ENCODE data around the gene PSMA5. TPM values are rescaled to one million over a fixed set of nuclear protein-coding genes. Genes with fewer than 3 reads are reported as not detected.

PSMA5 gene
- total RNA-seq, 1 experiment from 2014 or later: 169 TPM

- H3K27me3 ChIP-seq (ENCODE audit: insufficient read depth, low read length): no peaks in the 10 kb centered on the region
- H3K4me1 ChIP-seq (ENCODE audit: control insufficient read depth in 1 of 2, insufficient read depth in 2 of 2, low read length in 2 of 2): peaks cover 0 to 11% of the 10 kb centered on the region in 2 experiments; a peak in 2 of 4 replicates
- intact Hi-C loops (cut with micrococcal nuclease): no loop called here
- ChIA-PET RAD21 (ENCODE audit: low non-redundant PET in 1 of 2, low total read pairs in 2 of 2, uncharacterized antibody in 2 of 2, unreplicated experiment in 2 of 2) (no interaction called here), POLR2A (no interaction called here), CTCF (no interaction called here)
- TF ChIP-seq FOSL1 (IDR thresholded peaks at IDR 0.05; ENCODE audit: low read depth) (no peak), SRF (IDR thresholded peaks at IDR 0.05; ENCODE audit: low read depth) (no peak), EZH2phosphoT487 (IDR thresholded peaks at IDR 0.05; ENCODE audit: borderline replicate concordance) (no peak), POLR2A (IDR thresholded peaks at IDR 0.05; ENCODE audit: borderline replicate concordance, extremely low read depth, insufficient read depth, insufficient read length) (no peak), CBX3 (IDR thresholded peaks at IDR 0.05; ENCODE audit: low read depth) (no peak), SIN3A (IDR thresholded peaks at IDR 0.05; ENCODE audit: low read depth) (no peak), POLR2AphosphoS5 (IDR thresholded peaks at IDR 0.05; ENCODE audit: low read depth, low read length) (no peak), CTCF (IDR thresholded peaks at IDR 0.05 in 2 of 3, conservative IDR thresholded peaks at IDR 0.05 in 1 of 3; ENCODE audit: borderline replicate concordance in 1 of 3, insufficient read depth in 1 of 3, low read depth in 2 of 3, low read length in 2 of 3) (no peak), ZNF274 (IDR thresholded peaks at IDR 0.05; ENCODE audit: low read depth, low read length) (no peak), CEBPB (IDR thresholded peaks at IDR 0.05; ENCODE audit: low read depth) (no peak), TCF7L2 (IDR thresholded peaks at IDR 0.05; ENCODE audit: borderline replicate concordance, extremely low read depth, insufficient read depth, insufficient read length) (no peak), MAX (IDR thresholded peaks at IDR 0.05) (no peak), RAD21 (IDR thresholded peaks at IDR 0.05; ENCODE audit: low read depth) (no peak), ELF1 (IDR thresholded peaks at IDR 0.05; ENCODE audit: borderline replicate concordance, low read depth) (no peak)
- no peak overlapping the region for H3K4me3 ChIP-seq (replicated peaks in 1 of 2; ENCODE audit: low read depth in 1 of 2, low read length in 2 of 2)
- H2AFZ ChIP-seq (ENCODE audit: low read depth, low read length, poor library complexity, severe bottlenecking): no peak overlapping the region
- H3K9me2 ChIP-seq (ENCODE audit: insufficient read depth): no peaks in the 10 kb centered on the region
- ATAC-seq (no peak), DNase-seq (ENCODE audit: low read depth, low spot score) (no peak)
- BruUV-seq (replicated peaks): no TSS peak
- no peaks in the 10 kb centered on the region for H3K9me3 ChIP-seq (ENCODE audit: control insufficient read depth in 1 of 2, insufficient read depth in 1 of 2, low read depth in 1 of 2, low read length in 2 of 2)
- no peaks in the 10 kb centered on the region for H3K36me3 ChIP-seq (ENCODE audit: control insufficient read depth in 1 of 2, insufficient read depth in 2 of 2, low read length in 2 of 2)
- no peak overlapping the region for H3K9ac ChIP-seq (ENCODE audit: low read length)
- H3K27ac ChIP-seq (ENCODE audit: low read depth, low read length): no peak overlapping the region
- no peaks in the 10 kb centered on the region for H3K79me2 ChIP-seq (ENCODE audit: insufficient read depth, low read length)
- H3K4me2 ChIP-seq (ENCODE audit: low read length): no peak overlapping the region
- no peaks in the 10 kb centered on the region for H4K20me1 ChIP-seq (ENCODE audit: insufficient read depth)
These were observed 58.6 kb downstream of the PSMA5 start for GRCh38 chr1:109367626-109368025.

All from HCT116 (cell line).